K562 (cell line): ENCODE data around the gene GNG7. TPM values are rescaled to one million over a fixed set of nuclear protein-coding genes. Genes with fewer than 3 reads are reported as not detected.

Experiments
- DACH1 ChIP-seq: fragments of 450-650 bp; IDR thresholded peaks from 2 replicates; pipeline ENCODE4 v1.6.1; 2018; ENCODE audit not compliant: partially characterized antibody
- EGR1 ChIP-seq: fragments of 450-650 bp; conservative IDR thresholded peaks from 2 replicates; pipeline ENCODE4 v1.6.1; 2017; ENCODE audit warnings: mild to moderate bottlenecking
- FOSL1 ChIP-seq: fragments of 200-800 bp; sonication (Bioruptor generic); conservative IDR thresholded peaks from 2 replicates; pipeline ENCODE4 v1.6.1; 2016; ENCODE audit warnings: missing genetic modification characterization, missing compliant biosample characterization
- KDM5B ChIP-seq: fragments of 200-600 bp; sonication (generic); IDR thresholded peaks from 2 replicates; pipeline ENCODE4 v1.6.1; 2012; ENCODE audit warnings: low read depth, mild to moderate bottlenecking, moderate library complexity, low read length, control low read depth, inconsistent platforms; ENCODE audit not compliant: insufficient replicate concordance
- L3MBTL2 ChIP-seq: fragments of 450-650 bp; IDR thresholded peaks from 2 replicates; pipeline ENCODE4 v1.6.1; 2016; ENCODE audit warnings: mild to moderate bottlenecking, moderate library complexity
- MAFF ChIP-seq: IDR thresholded peaks from 2 replicates; pipeline ENCODE4 v1.6.1; 2012; ENCODE audit warnings: low read length, improper control_type of control experiment
- MEIS2 ChIP-seq: fragments of 450-650 bp; IDR thresholded peaks from 2 replicates; pipeline ENCODE4 v1.6.1; 2014; ENCODE audit warnings: mild to moderate bottlenecking; ENCODE audit not compliant: partially characterized antibody
- MGA ChIP-seq: fragments of 450-650 bp; IDR thresholded peaks from 2 replicates; pipeline ENCODE4 v1.6.1; 2016; ENCODE audit warnings: mild to moderate bottlenecking, moderate library complexity
- MTA1 ChIP-seq: fragments of 450-650 bp; IDR thresholded peaks from 2 replicates; pipeline ENCODE4 v1.6.1; 2017; ENCODE audit warnings: borderline replicate concordance
- NRF1 ChIP-seq, 2 experiments: fragments of 450-650 bp; IDR thresholded peaks in 1 of 2; conservative IDR thresholded peaks in 1 of 2; 2 replicates each; pipeline ENCODE4 v1.6.1; 2014; ENCODE audit warnings: mild to moderate bottlenecking in 2 of 2
- SMARCA4 ChIP-seq: fragments of 450-650 bp; IDR thresholded peaks from 2 replicates; pipeline ENCODE4 v1.6.1; 2016
- SMARCE1 ChIP-seq: fragments of 450-650 bp; IDR thresholded peaks from 2 replicates; pipeline ENCODE4 v1.7.1; 2016; ENCODE audit warnings: mild to moderate bottlenecking
- TFE3 ChIP-seq: fragments of 450-650 bp; formaldehyde crosslinking; IDR thresholded peaks from 2 replicates; pipeline ENCODE4 v1.4.0; 2020; ENCODE audit warnings: mild to moderate bottlenecking, mixed read lengths
- ZEB2 ChIP-seq: fragments of 450-650 bp; IDR thresholded peaks from 2 replicates; pipeline ENCODE4 v1.6.1; 2016
- ZNF561 ChIP-seq: fragments of 450-650 bp; formaldehyde crosslinking; conservative IDR thresholded peaks from 2 replicates; pipeline ENCODE4 v1.4.0; 2020; ENCODE audit warnings: mild to moderate bottlenecking, moderate library complexity
- ZNF79 ChIP-seq: fragments of 250-450 bp; sonication (Bioruptor Pico); IDR thresholded peaks from 2 replicates; pipeline ENCODE4 v1.4.0; 2020; ENCODE audit warnings: low read depth, mild to moderate bottlenecking, moderate library complexity
- polyA plus RNA-seq, 8 experiments: library from polyadenylated mRNA; depleted of rRNA in 4 of 8; stranded (reverse) in 5 of 8; unstranded in 3 of 8; fragments of >200 nt; fragmentation: Nextera tagmentation in 2 of 8; fragmentation: Illumina TruSeq in 1 of 8; extraction: Ambion mirVana in 2 of 8; extraction: Trizol in 1 of 8; gene quantifications; 2 replicates each; pipeline versions ENCODE4 v1.2.1 to v1.2.3, GENCODE V29; 2011 to 2014; ENCODE audit warnings: inconsistent platforms in 1 of 8, missing spikeins in 1 of 8
- total RNA-seq, 7 experiments: library from RNA; depleted of rRNA in 6 of 7; stranded (reverse); fragments of >200 nt in 6 of 7; fragmentation: Illumina TruSeq in 2 of 7; extraction: Trizol in 2 of 7; gene quantifications; 2 replicates each; pipeline versions ENCODE4 v1.2.1 to v1.2.3, GENCODE V29; 2011 to 2021; ENCODE audit warnings: low replicate concordance in 1 of 7

Gene GNG7
- total and polyA plus RNA-seq, 9 of the 15 experiments (the other 6 are each of a cell fraction or from before 2014, with no cell fraction given) = 0.01 to 0.20 (median 0.06) TPM; not detected in 1

- TF ChIP-seq MGA (peak; percentile 14; the same call in 1 of the 2 replicates), TFE3 (CRISPR knock-in tag) (no peak), ZNF79 (CRISPR knock-in tag) (no peak), DACH1 (no peak), ZNF561 (CRISPR knock-in tag) (no peak), NRF1 (conservative IDR thresholded peaks at IDR 0.05 in 1 of 2, IDR thresholded peaks at IDR 0.05 in 1 of 2) (peak; percentile 53 to 57; a peak in 2 of 4 replicates), FOSL1 (tag) (peak; percentile 92), ZEB2 (peak; percentile 49; the same call in 1 of the 2 replicates), EGR1 (peak; percentile 41; the same call in 1 of the 2 replicates), SMARCA4 (peak; percentile 51; the same call in 1 of the 2 replicates), SMARCE1 (peak; percentile 56; the same call in 1 of the 2 replicates), MAFF (no peak), MTA1 (0 out of 2 replicates have a peak, but pooled peaks have one; percentile 11), MEIS2 (peak; percentile 4), KDM5B (no peak), L3MBTL2 (peak; percentile 55)
Measured at GRCh38 chr19:2711172-2711874, 8.8 kb upstream of the GNG7 start (continued).
